ENCODE data around the gene RIT2. TPM values are rescaled to one million over a fixed set of nuclear protein-coding genes. Genes with fewer than 3 reads are reported as not detected.

RIT2 gene
- total RNA-seq, 1 donor: not detected

- no peak for TF ChIP-seq CTCF (IDR thresholded peaks at IDR 0.05; ENCODE audit: insufficient read depth, low read length)
Observed at GRCh38 chr18:42734520-42734919, 381.0 kb downstream of the RIT2 start.

GRCh38 chr18:42730272-42730671, 385.2 kb downstream of the RIT2 start:
- DNase-seq (ENCODE audit: low read depth): peak; percentile 38
- TF ChIP-seq CTCF (IDR thresholded peaks at IDR 0.05; ENCODE audit: insufficient read depth, low read length): peak; percentile 55

More at GRCh38 chr18:42734520-42734919, 381.0 kb downstream of the RIT2 start:
- no peak overlapping the region for H3K4me3 ChIP-seq (ENCODE audit: low read depth, low read length)
- DNase-seq (ENCODE audit: low read depth): no peak

GRCh38 chr18:42719221-42719620, 396.3 kb downstream of the RIT2 start:
- no peak for DNase-seq (ENCODE audit: low read depth)
- no peak for TF ChIP-seq CTCF (IDR thresholded peaks at IDR 0.05; ENCODE audit: insufficient read depth, low read length)
- no peak overlapping the region for H3K4me3 ChIP-seq (ENCODE audit: low read depth, low read length)

More at GRCh38 chr18:42730272-42730671, 385.2 kb downstream of the RIT2 start:
- H3K4me3 ChIP-seq (ENCODE audit: low read depth, low read length): no peak overlapping the region

GRCh38 chr18:42712065-42712464, 403.4 kb downstream of the RIT2 start:
- DNase-seq (ENCODE audit: low read depth): no peak
- H3K4me3 ChIP-seq (ENCODE audit: low read depth, low read length): no peak overlapping the region
- no peak for TF ChIP-seq CTCF (IDR thresholded peaks at IDR 0.05; ENCODE audit: insufficient read depth, low read length)

- H3K4me3 ChIP-seq (ENCODE audit: low read depth, low read length): no peak overlapping the region
- no peak for DNase-seq (ENCODE audit: low read depth)
- no peak for TF ChIP-seq CTCF (IDR thresholded peaks at IDR 0.05; ENCODE audit: insufficient read depth, low read length)
Observed at GRCh38 chr18:42707080-42707479, 408.4 kb downstream of the RIT2 start.

- H3K4me3 ChIP-seq (ENCODE audit: low read depth, low read length): no peak overlapping the region
- peak; percentile 4 for DNase-seq (ENCODE audit: low read depth)
- TF ChIP-seq CTCF (IDR thresholded peaks at IDR 0.05; ENCODE audit: insufficient read depth, low read length): no peak
Observed at GRCh38 chr18:42706618-42707017, 408.9 kb downstream of the RIT2 start.

- DNase-seq (ENCODE audit: low read depth): no peak
- no peak for TF ChIP-seq CTCF (IDR thresholded peaks at IDR 0.05; ENCODE audit: insufficient read depth, low read length)
- no peak overlapping the region for H3K4me3 ChIP-seq (ENCODE audit: low read depth, low read length)
Observed at GRCh38 chr18:42706029-42706608, 409.4 kb downstream of the RIT2 start.
